Testis (tissue), 3 donors: ENCODE data around the gene OOSP2. TPM values are rescaled to one million over a fixed set of nuclear protein-coding genes. Genes with fewer than 3 reads are reported as not detected.

ENCODE experiments used
- DNase-seq: peaks from one replicate; pipeline ENCODE4 v3.0.0-alpha.2; 2019
- H3K27ac ChIP-seq, 2 donors: fragments of 200-600 bp; sonication (generic); one replicate each; pipeline ENCODE4 v1.5.1; 2019
- H3K27me3 ChIP-seq: fragments of 200-600 bp; sonication (generic); one replicate; pipeline ENCODE4 v1.5.1; 2019
- H3K36me3 ChIP-seq: fragments of 200-600 bp; sonication (generic); one replicate; pipeline ENCODE4 v1.5.1; 2017; ENCODE audit warnings: low read depth; ENCODE audit errors: missing control alignments
- H3K4me1 ChIP-seq: fragments of 200-600 bp; sonication (generic); one replicate; pipeline ENCODE4 v1.5.1; 2019
- H3K4me3 ChIP-seq, 2 donors: fragments of 200-600 bp; sonication (generic); one replicate each; pipeline ENCODE4 v1.5.1; 2017 to 2019
- H3K9me3 ChIP-seq: fragments of 200-600 bp; sonication (generic); one replicate; pipeline ENCODE4 v1.5.1; 2017
- CTCF ChIP-seq, 3 experiments: fragments of 450-650 bp in 2 of 3; fragments of 200-600 bp in 1 of 3; sonication (generic) in 1 of 3; IDR thresholded peaks; one replicate each; pipeline ENCODE4 v1.5.1; 2016 to 2019; ENCODE audit warnings: antibody characterized with exemption in 3 of 3, mild to moderate bottlenecking in 2 of 3, moderate library complexity in 1 of 3
- POLR2A ChIP-seq: fragments of 450-650 bp; IDR thresholded peaks from one replicate; pipeline ENCODE4 v1.6.1; 2017; ENCODE audit warnings: antibody characterized with exemption, mild to moderate bottlenecking, moderate library complexity
- WGBS, 2 donors: methylation state at CpG; one replicate each; pipeline ENCODE4 v1.1.5; 2018; 5-methylcytosine and 5-hydroxymethylcytosine counted together
- intact Hi-C: fragments of 100-400 bp; cut with DNase I; formaldehyde crosslinking; loops from one replicate; pipeline ENCODE4 v1.15.1; 2023; ENCODE audit warnings: low total_unique reads
- polyA plus RNA-seq: library from polyadenylated mRNA; stranded (reverse); fragments of 350-450 nt; fragmentation: Illumina TruSeq; extraction: RNeasy Lipid Tissue Mini Kit (QIAGEN cat#74804); gene quantifications from one replicate; pipeline ENCODE4 v1.2.3, GENCODE V29; 2014; ENCODE audit warnings: low read depth, low replicate concordance; ENCODE audit not compliant: insufficient read depth
- total RNA-seq, 2 donors: library from RNA; depleted of rRNA; stranded (reverse); fragments of >200 nt; gene quantifications; one replicate each; pipeline ENCODE4 v1.2.3, GENCODE V29; 2016

Gene OOSP2
- total and polyA plus RNA-seq, 3 donors from 2014 or later, result 41.9 to 73.2 (median 50.2) TPM

- Histone ChIP-seq H3K27me3 (no peaks in the 10 kb centered on the region), H3K9me3 (no peaks in the 10 kb centered on the region), H3K4me3 (no peak overlapping the region), H3K27ac (no peak overlapping the region), H3K4me1 (peaks cover 7% of the 10 kb centered on the region), H3K36me3 (no peaks in the 10 kb centered on the region)
- DNase-seq, result no peak
- 59 to 61% methylated on average over 4 of the region's 4 CpGs for WGBS, 2 donors
- intact Hi-C loops, result no loop called here
- TF ChIP-seq CTCF (IDR thresholded peaks at IDR 0.05) (no peak), POLR2A (no peak)
These were observed 55.4 kb downstream of the OOSP2 start for GRCh38 chr11:60095477-60096120.

- no peak for DNase-seq
- H3K27me3 ChIP-seq, result no peaks in the 10 kb centered on the region
- H3K4me1 ChIP-seq, result peaks cover 3% of the 10 kb centered on the region
- intact Hi-C loops, result no loop called here
- TF ChIP-seq CTCF (IDR thresholded peaks at IDR 0.05) (no peak), POLR2A (no peak)
- no peak overlapping the region for H3K4me3 ChIP-seq
- H3K9me3 ChIP-seq, result no peaks in the 10 kb centered on the region
- WGBS, 2 donors, result 60 to 92% methylated on average over 1 of the region's 1 CpG
- no peaks in the 10 kb centered on the region for H3K36me3 ChIP-seq
- no peak overlapping the region for H3K27ac ChIP-seq
These were observed 57.0 kb downstream of the OOSP2 start for GRCh38 chr11:60097189-60097588.

Other genes starting within 250 kb of the OOSP2 start
- gene MRPL16, start 229.6 kb upstream of the OOSP2 start, total RNA-seq, result 100 to 1,000 TPM in 1 of 2 donors, 10 to 100 TPM in 1; 87.9 to 103 TPM
- 65.8 TPM for gene MRPL16, start 229.6 kb upstream of the OOSP2 start, polyA plus RNA-seq
- gene CBLIF, start 194.9 kb upstream of the OOSP2 start, total RNA-seq, result under 1 TPM in 1 of 2 donors, not detected in 1; 0.37 TPM
- gene CBLIF, start 194.9 kb upstream of the OOSP2 start, polyA plus RNA-seq, result 0.54 TPM
- 1 to 10 TPM; 1.6 to 4.3 TPM for gene TCN1, start 173.9 kb upstream of the OOSP2 start, total RNA-seq
- gene TCN1, start 173.9 kb upstream of the OOSP2 start, polyA plus RNA-seq, result 1.1 TPM
- gene OOSP3, start 161.6 kb upstream of the OOSP2 start, total RNA-seq, result not detected
- 0.83 TPM for gene OOSP3, start 161.6 kb upstream of the OOSP2 start, polyA plus RNA-seq
- gene OOSP1, start 102.0 kb upstream of the OOSP2 start, total RNA-seq, result under 1 TPM in 1 of 2 donors, not detected in 1; 0.37 TPM
- not detected for gene OOSP1, start 102.0 kb upstream of the OOSP2 start, polyA plus RNA-seq
- not detected for gene OOSP4A, start 76.4 kb upstream of the OOSP2 start, total RNA-seq
- gene OOSP4A, start 76.4 kb upstream of the OOSP2 start, polyA plus RNA-seq, result not detected
- gene OOSP4B, start 23.2 kb upstream of the OOSP2 start, total RNA-seq, result under 1 TPM in 1 of 2 donors, not detected in 1; 0.43 TPM
- gene OOSP4B, start 23.2 kb upstream of the OOSP2 start, polyA plus RNA-seq, result not detected
- 1 to 10 TPM; 1.2 to 1.7 TPM for gene MS4A3, start 16.3 kb downstream of the OOSP2 start, total RNA-seq
- 0.63 TPM for gene MS4A3, start 16.3 kb downstream of the OOSP2 start, polyA plus RNA-seq
- 1 to 10 TPM in 1 of 2 donors, under 1 TPM in 1; 0.39 to 2.6 TPM for gene MS4A2, start 48.3 kb downstream of the OOSP2 start, total RNA-seq
- gene MS4A2, start 48.3 kb downstream of the OOSP2 start, polyA plus RNA-seq, result 2.0 TPM
- gene MS4A6A, start 142.7 kb downstream of the OOSP2 start, total RNA-seq, result 10 to 100 TPM in 1 of 2 donors, 1 to 10 TPM in 1; 6.1 to 21.6 TPM
- 49.5 TPM for gene MS4A6A, start 142.7 kb downstream of the OOSP2 start, polyA plus RNA-seq
- gene MS4A4E, start 202.7 kb downstream of the OOSP2 start, total RNA-seq, result 1 to 10 TPM; 3.8 to 4.6 TPM
- gene MS4A4E, start 202.7 kb downstream of the OOSP2 start, polyA plus RNA-seq, result 1.3 TPM
- 10 to 100 TPM in 1 of 2 donors, 1 to 10 TPM in 1; 2.0 to 11.0 TPM for gene MS4A4A, start 240.3 kb downstream of the OOSP2 start, total RNA-seq
- 11.4 TPM for gene MS4A4A, start 240.3 kb downstream of the OOSP2 start, polyA plus RNA-seq